Stimulated activated CD4-positive, alpha-beta T cell treated with anti-CD3 and anti-CD28 coated beads, Interleukin-2, amount 100 ng/mL, for 24 hours (primary cell): Measurements from ENCODE around the gene RTP2.

Experiments used
- DNase-seq, 2 donors: peaks; one replicate each; pipeline ENCODE4 v3.0.0-alpha.2; 2020

Gene RTP2

DNA sequence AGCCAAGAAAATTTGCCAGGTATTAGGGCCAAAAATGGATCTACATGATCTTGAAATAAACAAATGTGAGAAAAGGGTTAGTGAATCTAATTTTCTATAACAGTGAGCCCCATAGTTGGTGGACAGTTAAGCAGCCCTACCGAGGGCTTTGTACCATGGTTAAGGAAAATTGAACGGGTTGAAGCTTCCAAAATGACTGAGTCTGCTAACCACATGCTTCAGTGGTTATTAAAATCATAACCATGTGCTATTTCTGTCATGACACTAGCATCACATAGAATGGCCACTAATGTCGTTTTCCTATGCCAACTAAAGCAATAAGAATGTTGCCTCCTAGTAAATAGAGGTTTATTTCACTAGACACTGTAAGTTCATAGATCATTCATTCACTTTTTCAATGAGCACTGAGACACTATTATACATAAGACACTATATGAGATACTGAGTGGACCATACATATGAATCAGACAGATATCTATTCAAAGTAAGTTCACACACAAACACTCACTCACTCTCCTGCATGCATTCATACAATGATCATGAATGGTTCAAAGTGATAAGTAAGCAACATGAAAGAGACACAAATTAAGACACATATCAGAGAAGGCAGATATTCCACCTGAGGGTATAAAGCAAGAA, 36.5 kb downstream of the RTP2 start:
- no peak for DNase-seq

DNA sequence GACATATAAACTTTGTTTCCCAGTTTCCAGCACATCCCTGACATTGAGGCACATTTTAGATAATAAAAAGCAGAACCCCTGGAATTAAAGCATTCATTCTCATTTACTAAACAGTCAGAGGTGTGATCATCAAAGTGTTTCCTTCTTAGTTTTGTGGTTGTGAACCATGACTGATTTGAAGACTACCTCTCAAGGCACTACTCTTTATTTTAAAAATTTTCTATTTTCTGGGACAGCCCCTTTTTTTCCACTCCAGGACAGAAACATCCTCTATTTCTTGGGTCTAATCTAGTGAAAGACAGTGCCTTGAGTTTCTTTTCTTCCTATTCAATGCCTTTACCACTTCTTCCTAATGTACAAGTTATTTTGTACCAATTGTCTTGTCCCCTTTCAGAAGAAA, 37.3 kb downstream of the RTP2 start:
- DNase-seq: no peak

DNA sequence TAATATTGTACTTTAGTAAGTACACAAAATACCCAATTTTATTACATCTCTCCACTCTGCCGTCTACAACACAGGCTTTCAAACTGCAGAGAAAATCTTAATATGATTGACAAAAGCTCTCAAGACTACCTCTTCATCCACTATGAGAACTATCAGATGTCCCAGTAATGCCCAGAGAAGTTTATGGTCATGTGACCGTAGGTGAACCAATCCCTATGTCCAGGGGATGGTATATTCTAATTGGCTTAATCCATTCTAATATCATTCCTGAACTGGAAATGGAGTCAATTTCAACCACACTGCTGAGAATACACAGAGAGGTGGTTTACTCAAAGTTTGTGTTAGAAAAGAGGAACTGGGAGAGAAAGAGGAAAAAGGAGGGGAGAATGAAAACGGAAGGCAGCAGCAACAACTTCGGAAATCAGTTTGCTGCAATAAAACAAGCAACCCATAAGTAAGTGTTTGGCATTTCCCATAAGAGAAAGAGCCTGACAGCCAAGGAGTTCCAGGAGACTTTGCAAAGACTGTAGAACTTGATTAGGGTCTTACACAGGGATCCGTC, 39.4 kb downstream of the RTP2 start:
- DNase-seq: no peak

DNA sequence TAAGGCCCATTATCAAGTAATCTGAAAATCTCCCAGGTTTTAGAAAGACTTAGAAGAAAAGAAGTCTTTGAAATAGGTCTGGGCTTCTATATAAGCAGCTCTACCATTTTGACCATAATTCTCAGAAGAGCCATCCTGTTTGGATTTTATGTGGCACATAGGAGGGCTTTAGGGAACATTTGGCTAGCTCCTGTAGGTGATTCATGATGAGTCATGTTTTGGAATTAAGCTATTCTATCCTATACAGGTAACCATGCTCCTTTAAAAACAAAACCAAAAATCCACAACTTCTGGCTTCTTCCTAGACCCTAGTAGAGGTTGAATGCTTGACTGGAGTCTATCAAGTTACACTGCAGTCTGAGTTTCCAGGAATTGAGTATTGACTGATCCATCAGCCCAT, 41.1 kb downstream of the RTP2 start:
- DNase-seq: no peak

DNA sequence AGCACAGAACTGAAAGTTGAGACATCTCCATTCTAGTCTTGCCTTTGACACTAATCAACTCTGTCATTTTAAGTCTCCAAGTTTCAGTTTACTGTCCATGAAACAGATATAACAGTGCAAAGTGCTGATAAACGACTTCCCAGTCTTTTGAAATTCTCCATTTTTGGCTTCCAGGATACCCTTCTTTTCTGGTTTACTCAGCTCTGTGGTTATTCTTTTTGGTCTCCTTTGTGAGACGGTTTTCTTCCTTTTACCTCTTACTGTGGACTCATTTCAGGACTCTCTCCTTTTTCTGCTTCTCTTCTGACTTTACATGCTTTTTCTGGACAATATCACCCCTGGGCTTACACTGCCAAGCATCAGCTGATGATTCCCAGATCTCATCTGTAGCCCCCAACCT, 51.1 kb downstream of the RTP2 start:
- DNase-seq: no peak
